ENCODE data around the gene GAK.

GAK gene

DNA sequence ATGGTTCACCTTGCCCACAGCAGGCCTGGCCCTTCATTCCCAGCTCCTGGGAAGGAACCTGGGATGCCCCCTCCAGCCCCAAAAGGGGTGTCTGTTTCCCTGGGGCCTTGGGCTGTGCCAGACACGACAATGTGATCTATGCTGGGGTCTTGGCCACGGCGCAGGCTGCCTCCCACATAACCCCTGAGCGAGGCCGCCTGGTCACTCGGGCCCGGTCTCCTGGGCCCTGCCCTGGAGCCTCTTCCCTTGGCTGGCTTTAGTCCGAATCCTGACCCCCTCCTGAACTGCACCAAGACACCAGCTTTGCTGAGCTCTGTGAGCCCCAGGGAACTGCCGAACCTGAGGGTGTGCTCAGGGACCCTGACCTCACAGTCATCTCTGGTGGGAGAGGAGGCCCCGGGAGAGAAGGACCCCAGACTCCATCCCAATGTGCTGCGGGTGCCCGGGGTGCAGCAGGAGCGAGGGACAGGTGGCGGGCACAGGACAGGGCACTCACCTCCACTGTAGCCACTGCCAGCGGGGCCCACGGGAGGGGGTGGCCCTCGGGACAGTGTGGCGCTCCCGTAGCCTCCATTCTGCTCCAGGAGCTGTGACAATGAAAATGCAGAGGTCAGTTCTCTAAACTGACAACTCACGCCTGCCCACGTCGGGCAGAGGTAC, 42.0 kb downstream of the GAK start:
- no peak for DNase-seq (ENCODE audit: low read depth in 2 of 2, low spot score in 1 of 2)

- no peak for DNase-seq (ENCODE audit: low read depth in 2 of 2, low spot score in 1 of 2)
Measured at GRCh38 chr4:889516-889915, 42.6 kb downstream of the GAK start.

GRCh38 chr4:888029-888428, 44.1 kb downstream of the GAK start:
- DNase-seq (ENCODE audit: low read depth in 2 of 2, low spot score in 1 of 2) = no peak

- DNase-seq (ENCODE audit: low read depth in 2 of 2, low spot score in 1 of 2) = no peak
Measured at GRCh38 chr4:887034-887763, 44.9 kb downstream of the GAK start.

GRCh38 chr4:886244-886643, 45.9 kb downstream of the GAK start:
- no peak for DNase-seq (ENCODE audit: low read depth in 2 of 2, low spot score in 1 of 2)

DNA sequence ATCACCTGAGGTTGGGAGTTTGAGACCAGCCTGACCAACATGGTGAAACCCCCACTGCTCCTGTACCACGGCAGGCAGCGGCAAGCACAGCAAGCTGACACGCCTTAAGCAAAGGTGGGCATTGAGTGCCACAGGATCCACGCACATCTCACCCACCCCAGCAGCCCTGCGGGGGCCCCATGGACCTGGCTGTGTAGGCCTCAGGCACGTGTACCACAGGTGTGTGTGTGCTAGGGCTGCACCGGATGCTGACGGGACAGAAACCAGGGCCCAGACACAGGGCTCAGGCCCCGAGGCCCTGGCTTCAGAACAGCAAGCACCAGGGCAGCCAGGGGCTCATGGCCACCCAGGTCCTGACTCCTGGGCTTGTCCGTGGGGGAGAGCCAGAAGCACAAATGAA, 46.8 kb downstream of the GAK start:
- DNase-seq (ENCODE audit: low read depth in 2 of 2, low spot score in 1 of 2) = no peak

- no peak for DNase-seq (ENCODE audit: low read depth in 2 of 2, low spot score in 1 of 2)
Measured at GRCh38 chr4:884896-885295, 47.2 kb downstream of the GAK start.

DNA sequence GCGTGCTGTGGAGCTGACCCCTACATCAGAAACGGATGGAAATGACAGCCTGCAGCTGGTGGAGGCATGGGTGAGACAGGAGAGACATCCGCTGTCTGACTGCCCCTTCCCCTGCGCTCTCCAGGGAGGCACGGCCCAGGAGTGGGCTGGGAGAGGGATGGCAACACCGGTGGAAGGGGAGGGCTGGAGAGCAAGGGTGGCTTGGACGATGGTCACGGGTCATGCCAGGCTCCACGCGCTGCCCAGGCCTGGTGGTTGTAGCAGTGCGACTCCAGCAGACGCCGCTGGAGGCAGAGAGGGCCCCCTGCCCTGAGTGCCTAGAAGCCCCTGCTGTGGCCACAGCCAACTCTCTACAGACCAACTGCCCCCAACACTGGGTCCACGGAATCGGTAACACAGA, 47.9 kb downstream of the GAK start:
- no peak for DNase-seq (ENCODE audit: low read depth in 2 of 2, low spot score in 1 of 2)

DNA sequence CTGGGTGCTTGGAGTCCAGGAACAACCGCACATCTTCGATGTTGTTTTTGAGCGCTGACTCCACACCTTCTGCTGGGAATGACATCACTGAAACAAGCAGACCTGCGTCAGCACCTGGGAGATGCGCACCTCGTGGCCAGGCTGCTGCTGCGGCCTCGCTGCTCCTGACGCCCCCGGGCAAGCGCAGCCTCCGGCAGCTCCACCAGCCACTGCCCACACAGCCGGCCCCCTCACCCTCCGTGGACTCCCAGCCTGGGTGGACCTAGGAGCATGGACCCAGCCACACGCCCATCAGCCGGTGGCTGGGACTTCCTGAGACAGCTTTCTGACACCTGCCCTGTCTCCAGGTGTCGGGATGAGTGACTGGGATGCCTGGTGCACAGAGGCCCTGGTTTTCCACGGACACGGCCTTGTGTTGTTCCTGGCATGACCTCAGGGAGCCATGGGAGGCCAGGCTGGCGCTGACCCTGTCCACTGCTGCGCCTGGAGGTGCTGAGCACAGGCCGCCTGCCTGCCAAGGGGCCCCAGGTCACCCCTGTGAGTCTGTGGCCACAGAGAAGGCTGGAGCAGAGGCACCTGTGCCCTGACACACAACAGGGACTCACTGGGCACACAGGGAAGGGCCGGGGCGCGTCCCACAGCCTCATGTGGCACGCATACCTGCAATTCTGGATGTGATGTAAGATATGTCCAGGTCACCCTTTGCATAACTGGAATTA, 48.6 kb downstream of the GAK start:
- no peak for DNase-seq (ENCODE audit: low read depth in 2 of 2, low spot score in 1 of 2)

DNA sequence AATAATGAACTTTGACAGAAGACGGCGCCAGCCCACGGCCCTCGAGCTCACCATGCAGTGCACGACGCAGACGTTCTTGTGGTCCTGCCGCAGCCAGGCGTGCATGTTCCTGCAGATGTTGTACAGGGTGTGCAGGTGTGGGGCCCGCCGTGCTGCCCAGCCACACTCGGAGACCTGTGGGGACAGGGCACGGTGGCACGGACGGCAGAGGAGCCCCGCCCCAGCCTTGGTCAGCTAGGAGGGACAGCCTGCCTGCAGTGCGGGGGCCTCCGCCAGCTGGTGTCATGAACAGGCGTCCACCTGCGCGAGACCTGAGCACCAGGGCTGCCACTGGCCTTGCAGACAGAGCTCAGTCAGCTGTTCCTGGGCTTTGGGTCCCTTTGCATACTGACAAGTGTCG, 49.5 kb downstream of the GAK start:
- DNase-seq (ENCODE audit: low read depth in 2 of 2, low spot score in 1 of 2) = no peak

DNA sequence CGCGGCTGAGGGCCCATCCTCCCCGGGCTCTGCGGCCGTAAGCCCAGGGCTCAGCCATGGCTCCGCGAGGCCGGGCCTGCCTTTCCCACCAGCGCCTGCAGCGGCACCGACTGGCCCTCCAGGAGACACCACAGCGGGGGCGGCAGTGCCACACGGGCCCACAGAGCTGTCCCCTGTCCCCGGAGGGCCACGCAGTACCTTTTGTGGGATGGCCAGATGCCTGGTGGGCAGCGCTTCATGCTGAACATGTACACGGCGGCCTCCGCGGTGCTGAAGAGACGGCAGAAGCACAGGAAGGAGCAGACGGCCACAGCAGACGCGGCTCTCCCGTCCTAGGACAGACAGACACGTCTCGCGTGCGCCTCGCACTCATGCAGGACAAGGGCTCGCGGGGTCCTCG, 50.4 kb downstream of the GAK start:
- DNase-seq (ENCODE audit: low read depth in 2 of 2, low spot score in 1 of 2) = no peak

- no peak for DNase-seq (ENCODE audit: low read depth in 2 of 2, low spot score in 1 of 2)
Measured at GRCh38 chr4:880684-881405, 51.3 kb downstream of the GAK start.

DNA sequence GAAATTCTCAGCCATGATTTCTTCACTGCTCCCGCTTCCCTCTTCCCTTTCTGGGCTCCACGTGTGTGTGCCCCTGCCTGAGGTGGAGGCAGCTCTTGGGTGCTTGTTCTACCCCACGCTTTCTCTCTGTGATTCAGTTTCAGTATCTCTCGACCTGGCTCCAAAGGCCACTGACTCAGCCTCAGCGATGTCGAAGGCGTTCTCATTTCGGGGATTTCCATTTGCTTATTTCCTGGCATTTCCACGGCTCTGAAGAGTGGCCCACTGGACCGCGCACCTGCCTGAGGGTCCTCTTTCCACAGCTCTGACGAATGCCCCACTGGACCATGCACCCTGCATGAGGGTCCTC, 52.4 kb downstream of the GAK start:
- DNase-seq (ENCODE audit: low read depth in 2 of 2, low spot score in 1 of 2) = peak in 1 of 2 donors; percentile 36

- DNase-seq (ENCODE audit: low read depth in 2 of 2, low spot score in 1 of 2) = no peak
Measured at GRCh38 chr4:878796-879728, 53.1 kb downstream of the GAK start.

- DNase-seq (ENCODE audit: low read depth in 2 of 2, low spot score in 1 of 2) = no peak
Measured at GRCh38 chr4:877502-877901, 54.6 kb downstream of the GAK start.

GRCh38 chr4:876780-877179, 55.3 kb downstream of the GAK start:
- DNase-seq (ENCODE audit: low read depth in 2 of 2, low spot score in 1 of 2) = no peak

- no peak for DNase-seq (ENCODE audit: low read depth in 2 of 2, low spot score in 1 of 2)
Measured at GRCh38 chr4:875818-876423, 56.2 kb downstream of the GAK start.

- no peak for DNase-seq (ENCODE audit: low read depth in 2 of 2, low spot score in 1 of 2)
Measured at GRCh38 chr4:874971-875817, 56.9 kb downstream of the GAK start.

GRCh38 chr4:874056-874455, 58.1 kb downstream of the GAK start:
- DNase-seq (ENCODE audit: low read depth in 2 of 2, low spot score in 1 of 2) = no peak

Data from stimulated activated CD8-positive, alpha-beta memory T cell treated with anti-CD3 and anti-CD28 coated beads, Interleukin-4, amount 100 ng/mL, for 4 hours (primary cell).